ENCODE data around the gene TWNK.

The TWNK gene

GRCh38 chr10:100966887-100967286 is 20.5 kb upstream of the TWNK start:
- no peaks in the 10 kb centered on the region for H3K9me3 ChIP-seq (ENCODE audit: control insufficient read depth, insufficient read depth, low read length)
- H3K27ac ChIP-seq (ENCODE audit: low read depth, low read length): no peak overlapping the region
- H4K20me1 ChIP-seq (ENCODE audit: control insufficient read depth, insufficient read depth, low read depth, low read length): no peaks in the 10 kb centered on the region
- no peak overlapping the region for H3K4me3 ChIP-seq (ENCODE audit: low read length)
- peaks cover 11% of the 10 kb centered on the region for H3K4me1 ChIP-seq (ENCODE audit: control insufficient read depth, low read length)
- TF ChIP-seq CTCF (IDR thresholded peaks at IDR 0.05; ENCODE audit: low read depth, low read length, poor library complexity, severe bottlenecking) (no peak), EZH2phosphoT487 (IDR thresholded peaks at IDR 0.05; ENCODE audit: borderline replicate concordance, low read length) (no peak)
- peaks cover 30% of the 10 kb centered on the region for H3K36me3 ChIP-seq (ENCODE audit: control insufficient read depth, low read length)
- no peak overlapping the region for H3K4me2 ChIP-seq (ENCODE audit: low read length)
- H3K9me2 ChIP-seq (replicated peaks; ENCODE audit: control insufficient read depth, low read length): no peaks in the 10 kb centered on the region
- H3K79me2 ChIP-seq (ENCODE audit: control insufficient read depth, low read length): no peaks in the 10 kb centered on the region
- peaks cover 5% of the 10 kb centered on the region for H3F3A ChIP-seq (ENCODE audit: control insufficient read depth, insufficient read depth)
- H3K27me3 ChIP-seq (ENCODE audit: control insufficient read depth, low read length): peaks cover 12% of the 10 kb centered on the region

GRCh38 chr10:100967332-100967731 is 20.0 kb upstream of the TWNK start:
- H3K4me2 ChIP-seq (ENCODE audit: low read length): no peak overlapping the region
- no peaks in the 10 kb centered on the region for H3K9me2 ChIP-seq (replicated peaks; ENCODE audit: control insufficient read depth, low read length)
- no peaks in the 10 kb centered on the region for H3K9me3 ChIP-seq (ENCODE audit: control insufficient read depth, insufficient read depth, low read length)
- no peaks in the 10 kb centered on the region for H4K20me1 ChIP-seq (ENCODE audit: control insufficient read depth, insufficient read depth, low read depth, low read length)
- H3K36me3 ChIP-seq (ENCODE audit: control insufficient read depth, low read length): peaks cover 25% of the 10 kb centered on the region
- TF ChIP-seq EZH2phosphoT487 (IDR thresholded peaks at IDR 0.05; ENCODE audit: borderline replicate concordance, low read length) (no peak), CTCF (IDR thresholded peaks at IDR 0.05; ENCODE audit: low read depth, low read length, poor library complexity, severe bottlenecking) (no peak)
- H3K27me3 ChIP-seq (ENCODE audit: control insufficient read depth, low read length): peaks cover 12% of the 10 kb centered on the region
- no peak overlapping the region for H3K4me3 ChIP-seq (ENCODE audit: low read length)
- H3F3A ChIP-seq (ENCODE audit: control insufficient read depth, insufficient read depth): peaks cover 5% of the 10 kb centered on the region
- no peak overlapping the region for H3K27ac ChIP-seq (ENCODE audit: low read depth, low read length)
- peaks cover 11% of the 10 kb centered on the region for H3K4me1 ChIP-seq (ENCODE audit: control insufficient read depth, low read length)
- no peaks in the 10 kb centered on the region for H3K79me2 ChIP-seq (ENCODE audit: control insufficient read depth, low read length)

- Histone ChIP-seq H3K27ac (ENCODE audit: low read depth, low read length) (no peak overlapping the region), H3K4me3 (ENCODE audit: low read length) (no peak overlapping the region)
These were observed 19.1 kb upstream of the TWNK start for GRCh38 chr10:100968062-100968736.

More at GRCh38 chr10:100968062-100968736, 19.1 kb upstream of the TWNK start:
- TF ChIP-seq CTCF (IDR thresholded peaks at IDR 0.05; ENCODE audit: low read depth, low read length, poor library complexity, severe bottlenecking): no peak
- Histone ChIP-seq H3K79me2 (ENCODE audit: control insufficient read depth, low read length) (no peaks in the 10 kb centered on the region), H4K20me1 (ENCODE audit: control insufficient read depth, insufficient read depth, low read depth, low read length) (no peaks in the 10 kb centered on the region), H3K4me2 (ENCODE audit: low read length) (no peak overlapping the region), H3K36me3 (ENCODE audit: control insufficient read depth, low read length) (peaks cover 17% of the 10 kb centered on the region; the same call in 1 of the 2 replicates), H3F3A (ENCODE audit: control insufficient read depth, insufficient read depth) (peaks cover 5% of the 10 kb centered on the region), H3K9me3 (ENCODE audit: control insufficient read depth, insufficient read depth, low read length) (no peaks in the 10 kb centered on the region), H3K4me1 (ENCODE audit: control insufficient read depth, low read length) (peaks cover 11% of the 10 kb centered on the region), H3K9me2 (replicated peaks; ENCODE audit: control insufficient read depth, low read length) (no peaks in the 10 kb centered on the region), H3K27me3 (ENCODE audit: control insufficient read depth, low read length) (peaks cover 12% of the 10 kb centered on the region)

Measured in DOHH2 (cell line).